ENCODE results near the gene ARHGEF33.

DNA sequence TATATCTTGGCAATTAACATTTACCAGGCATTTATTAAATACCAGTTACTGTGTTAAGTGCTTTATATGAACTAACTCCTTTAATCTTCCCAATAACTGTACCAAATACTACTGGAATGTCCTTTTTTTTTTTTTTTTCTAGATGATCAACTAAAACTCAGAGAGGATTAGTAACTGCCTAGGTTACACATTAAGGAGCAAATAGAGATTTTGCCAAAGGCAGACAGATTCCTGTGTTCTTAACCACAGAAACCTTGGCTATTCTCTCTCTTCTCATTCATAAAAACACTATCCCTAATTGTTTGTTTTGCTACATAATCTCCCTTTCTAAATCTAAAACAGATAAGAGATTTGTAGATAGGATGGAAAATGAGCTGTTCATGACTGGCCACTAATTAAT, 27.2 kb upstream of the ARHGEF33 start:
- no peak for TF ChIP-seq EP300 (conservative IDR thresholded peaks at IDR 0.05; ENCODE audit: poor library complexity, severe bottlenecking)
- TF ChIP-seq, protein P1, sequence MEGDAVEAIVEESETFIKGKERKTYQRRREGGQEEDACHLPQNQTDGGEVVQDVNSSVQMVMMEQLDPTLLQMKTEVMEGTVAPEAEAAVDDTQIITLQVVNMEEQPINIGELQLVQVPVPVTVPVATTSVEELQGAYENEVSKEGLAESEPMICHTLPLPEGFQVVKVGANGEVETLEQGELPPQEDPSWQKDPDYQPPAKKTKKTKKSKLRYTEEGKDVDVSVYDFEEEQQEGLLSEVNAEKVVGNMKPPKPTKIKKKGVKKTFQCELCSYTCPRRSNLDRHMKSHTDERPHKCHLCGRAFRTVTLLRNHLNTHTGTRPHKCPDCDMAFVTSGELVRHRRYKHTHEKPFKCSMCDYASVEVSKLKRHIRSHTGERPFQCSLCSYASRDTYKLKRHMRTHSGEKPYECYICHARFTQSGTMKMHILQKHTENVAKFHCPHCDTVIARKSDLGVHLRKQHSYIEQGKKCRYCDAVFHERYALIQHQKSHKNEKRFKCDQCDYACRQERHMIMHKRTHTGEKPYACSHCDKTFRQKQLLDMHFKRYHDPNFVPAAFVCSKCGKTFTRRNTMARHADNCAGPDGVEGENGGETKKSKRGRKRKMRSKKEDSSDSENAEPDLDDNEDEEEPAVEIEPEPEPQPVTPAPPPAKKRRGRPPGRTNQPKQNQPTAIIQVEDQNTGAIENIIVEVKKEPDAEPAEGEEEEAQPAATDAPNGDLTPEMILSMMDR (IDR thresholded peaks at IDR 0.05; ENCODE audit: poor library complexity, severe bottlenecking), result no peak
- TF ChIP-seq TAF1 (IDR thresholded peaks at IDR 0.05; ENCODE audit: low read depth), result no peak
- no peak for TF ChIP-seq EZH2 (IDR thresholded peaks at IDR 0.05; ENCODE audit: borderline replicate concordance, insufficient read depth, low read length, poor library complexity, severe bottlenecking)
